ENCODE data around the gene RAB2B. TPM values are rescaled to one million over a fixed set of nuclear protein-coding genes. Genes with fewer than 3 reads are reported as not detected.

The RAB2B gene
- total RNA-seq, 4 donors from 2014 or later: 6.3 to 20.4 (median 11.4) TPM

- H3K27ac ChIP-seq: no peak overlapping the region
- no peak for DNase-seq
- H3K4me1 ChIP-seq: no peaks in the 10 kb centered on the region
- H3K36me3 ChIP-seq: peaks cover 29 to 100% (median 66%) of the 10 kb centered on the region in 3 donors
- intact Hi-C loops (cut with DNase I): loop anchor here (10.0 kb wide), 1 partner anchor 60 kb away; no protein-coding TSS in a partner anchor
- H3K9me3 ChIP-seq: no peaks in the 10 kb centered on the region
- TF ChIP-seq POLR2A (IDR thresholded peaks at IDR 0.05) (no peak), CTCF (IDR thresholded peaks at IDR 0.05) (no peak)
- 62 to 69% methylated on average over 2 of the region's 2 CpGs for WGBS, 2 donors
- no peak overlapping the region for H3K4me3 ChIP-seq
- no peaks in the 10 kb centered on the region for H3K27me3 ChIP-seq
These were observed 18.4 kb upstream of the RAB2B start for GRCh38 chr14:21494902-21495762.

GRCh38 chr14:21486640-21487087, 9.9 kb upstream of the RAB2B start:
- Histone ChIP-seq H3K36me3 (peaks cover 0 to 65% (median 31%) of the 10 kb centered on the region in 3 donors), H3K4me3 (no peak overlapping the region), H3K27ac (no peak overlapping the region), H3K9me3 (no peaks in the 10 kb centered on the region), H3K4me1 (no peaks in the 10 kb centered on the region), H3K27me3 (no peaks in the 10 kb centered on the region)
- intact Hi-C loops (cut with DNase I): no loop called here
- 61 to 76% methylated on average over 1 of the region's 1 CpG for WGBS, 2 donors
- no peak for TF ChIP-seq CTCF (IDR thresholded peaks at IDR 0.05)
- no peak for DNase-seq

GRCh38 chr14:21476523-21476924, 235 bp downstream of the RAB2B start:
- no peak for DNase-seq
- peaks cover 0 to 53% (median 7%) of the 10 kb centered on the region in 3 donors for H3K36me3 ChIP-seq
- H3K27me3 ChIP-seq: no peaks in the 10 kb centered on the region
- H3K27ac ChIP-seq: peak overlapping the region; percentile 92 to 96 (median 95)
- TF ChIP-seq CTCF (IDR thresholded peaks at IDR 0.05) (no peak), POLR2A (IDR thresholded peaks at IDR 0.05) (no peak)
- intact Hi-C loops (cut with DNase I): no loop called here
- H3K4me1 ChIP-seq: peaks cover 10 to 34% (median 16%) of the 10 kb centered on the region in 3 donors
- peak overlapping the region; percentile 64 to 90 (median 77) for H3K4me3 ChIP-seq
- no peaks in the 10 kb centered on the region for H3K9me3 ChIP-seq
- WGBS, 2 donors: 0 to 1% methylated on average over 9 to 11 of the region's 27 CpGs

- peaks cover 0 to 53% (median 2%) of the 10 kb centered on the region in 3 donors for H3K36me3 ChIP-seq
- WGBS, 2 donors: 29 to 30% methylated on average over 10 of the region's 10 CpGs
- intact Hi-C loops (cut with DNase I): no loop called here
- H3K27ac ChIP-seq: peak overlapping the region; percentile 92 to 96 (median 95)
- DNase-seq: no peak
- no peaks in the 10 kb centered on the region for H3K9me3 ChIP-seq
- no peaks in the 10 kb centered on the region for H3K27me3 ChIP-seq
- H3K4me3 ChIP-seq: peak overlapping the region; percentile 64 to 90 (median 77)
- peaks cover 10 to 34% (median 16%) of the 10 kb centered on the region in 3 donors for H3K4me1 ChIP-seq
- TF ChIP-seq POLR2A (IDR thresholded peaks at IDR 0.05) (no peak), CTCF (IDR thresholded peaks at IDR 0.05) (no peak)
These were observed 814 bp downstream of the RAB2B start for GRCh38 chr14:21475767-21476522.

GRCh38 chr14:21467616-21468015, 9.1 kb downstream of the RAB2B start:
- intact Hi-C loops (cut with DNase I): no loop called here
- H3K4me3 ChIP-seq: no peak overlapping the region
- H3K27ac ChIP-seq: no peak overlapping the region
- H3K36me3 ChIP-seq: peaks cover 0 to 97% (median 35%) of the 10 kb centered on the region in 3 donors
- DNase-seq: no peak
- H3K27me3 ChIP-seq: no peaks in the 10 kb centered on the region
- TF ChIP-seq CTCF (IDR thresholded peaks at IDR 0.05): no peak
- no peak for TF ChIP-seq POLR2A (IDR thresholded peaks at IDR 0.05)
- no peaks in the 10 kb centered on the region for H3K4me1 ChIP-seq
- H3K9me3 ChIP-seq: no peaks in the 10 kb centered on the region
- 37 to 41% methylated on average over 1 of the region's 1 CpG for WGBS, 2 donors
